MCF 10A (cell line): ENCODE measurements around the gene CPLANE2. TPM values are rescaled to one million over a fixed set of nuclear protein-coding genes. Genes with fewer than 3 reads are reported as not detected.

Experiments used
- BruUV-seq: library from RNA; stranded (reverse); fragments of 400-500 nt; replicated peaks from 2 replicates; lab custom pipeline; 2021; lab: Mats Ljungman, UMichigan
- CTCF ChIA-PET: fragments of 300-600 bp; sonication (Branson Sonifier 250); formaldehyde crosslinking; extraction: SDS; loops from one replicate; lab custom pipeline; 2021; ENCODE audit warnings: antibody characterized with exemption, inconsistent platforms; lab: Yijun Ruan, JAX
- POLR2A ChIA-PET: fragments of 300-600, 350-650 bp; sonication (Branson Sonifier 250); formaldehyde crosslinking; extraction: SDS; loops from one replicate; lab custom pipeline; 2020; ENCODE audit warnings: antibody characterized with exemption, inconsistent platforms; lab: Yijun Ruan, JAX
- DNase-seq: peaks from one replicate; pipeline ENCODE4 v3.0.0-alpha.2; 2018; ENCODE audit not compliant: unreplicated experiment
- H3K27ac Mint-ChIP-seq: one replicate; pipeline ENCODE4 v1.8.0; 2022; ENCODE audit warnings: mild to moderate bottlenecking, low read depth, mixed read lengths; ENCODE audit not compliant: unreplicated experiment
- H3K27me3 Mint-ChIP-seq: one replicate; pipeline ENCODE4 v1.8.0; 2022; ENCODE audit warnings: mixed read lengths; ENCODE audit not compliant: insufficient read depth, unreplicated experiment
- H3K36me3 Mint-ChIP-seq: one replicate; pipeline ENCODE4 v1.8.0; 2022; ENCODE audit warnings: mild to moderate bottlenecking, moderate library complexity, mixed read lengths; ENCODE audit not compliant: insufficient read depth, unreplicated experiment
- H3K4me1 Mint-ChIP-seq: one replicate; pipeline ENCODE4 v1.8.0; 2022; ENCODE audit warnings: mixed read lengths; ENCODE audit not compliant: insufficient read depth, unreplicated experiment
- H3K4me3 Mint-ChIP-seq: one replicate; pipeline ENCODE4 v1.8.0; 2022; ENCODE audit warnings: mild to moderate bottlenecking, moderate library complexity, mixed read lengths; ENCODE audit not compliant: unreplicated experiment
- H3K9me3 Mint-ChIP-seq: one replicate; pipeline ENCODE4 v1.8.0; 2022; ENCODE audit warnings: mixed read lengths; ENCODE audit not compliant: unreplicated experiment
- CTCF ChIP-seq: fragments of 200-600 bp; IDR thresholded peaks from one replicate; pipeline ENCODE4 v1.8.0; 2022; ENCODE audit warnings: antibody characterized with exemption, mild to moderate bottlenecking; ENCODE audit not compliant: unreplicated experiment
- intact Hi-C: fragments of 100-400 bp; cut with micrococcal nuclease; formaldehyde crosslinking; loops from 2 replicates; pipeline ENCODE4 v1.14.1; 2022
- total RNA-seq: library from RNA; stranded (reverse); gene quantifications from 2 replicates; pipeline ENCODE4 v1.2.3, GENCODE V29; 2022

The CPLANE2 gene
- total RNA-seq, 1 experiment from 2014 or later = 8.3 TPM

GRCh38 chr1:16205334-16205671 lies 31.7 kb downstream of the CPLANE2 start:
- CTCF ChIA-PET = interaction anchor here (0.6 to 1.1 kb wide), 3 partner anchors 49 to 196 kb away, joined by 3 read pairs; no protein-coding TSS in a partner anchor
- intact Hi-C loops = no loop called here

GRCh38 chr1:16204634-16205333 lies 32.2 kb downstream of the CPLANE2 start:
- H3K4me3 Mint-ChIP-seq = no peak overlapping the region
- TF ChIP-seq CTCF = no peak
- H3K36me3 Mint-ChIP-seq = peaks cover 10% of the 10 kb centered on the region
- ChIA-PET CTCF (interaction anchor here (0.6 to 1.1 kb wide), 3 partner anchors 12 to 170 kb away, joined by 3 to 4 read pairs (median 3); no protein-coding TSS in a partner anchor), POLR2A (interaction anchor here (0.5 to 1.0 kb wide), 2 partner anchors 31 to 174 kb away, joined by 3 to 4 read pairs; no protein-coding TSS in a partner anchor)
- no peak overlapping the region for H3K27ac Mint-ChIP-seq
- no TSS peak for BruUV-seq
- H3K9me3 Mint-ChIP-seq = no peaks in the 10 kb centered on the region
- no peaks in the 10 kb centered on the region for H3K27me3 Mint-ChIP-seq
- intact Hi-C loops = no loop called here
- DNase-seq = peak; percentile 35
- H3K4me1 Mint-ChIP-seq = peaks cover 6% of the 10 kb centered on the region

More at GRCh38 chr1:16205334-16205671, 31.7 kb downstream of the CPLANE2 start:
- no peak for DNase-seq
- H3K27me3 Mint-ChIP-seq = no peaks in the 10 kb centered on the region
- H3K4me3 Mint-ChIP-seq = no peak overlapping the region
- H3K9me3 Mint-ChIP-seq = no peaks in the 10 kb centered on the region
- H3K4me1 Mint-ChIP-seq = peaks cover 6% of the 10 kb centered on the region
- POLR2A ChIA-PET = interaction anchor here (1.0 kb wide), 1 partner anchor 31 kb away, joined by 3 read pairs; no protein-coding TSS in a partner anchor
- peaks cover 10% of the 10 kb centered on the region for H3K36me3 Mint-ChIP-seq
- no peak overlapping the region for H3K27ac Mint-ChIP-seq
- no peak for TF ChIP-seq CTCF
- BruUV-seq = no TSS peak

- no peak for DNase-seq
- BruUV-seq = no TSS peak
- H3K4me1 Mint-ChIP-seq = peaks cover 6% of the 10 kb centered on the region
- POLR2A ChIA-PET = interaction anchor here (0.5 to 1.0 kb wide), 3 partner anchors 13 to 173 kb away, joined by 3 to 4 read pairs (median 3); no protein-coding TSS in a partner anchor
- no peak overlapping the region for H3K4me3 Mint-ChIP-seq
- CTCF ChIA-PET = interaction anchor here (0.6 to 1.4 kb wide), 3 partner anchors 11 to 123 kb away, joined by 3 to 4 read pairs (median 4); no protein-coding TSS in a partner anchor
- no peaks in the 10 kb centered on the region for H3K27me3 Mint-ChIP-seq
- no peak for TF ChIP-seq CTCF
- no peak overlapping the region for H3K27ac Mint-ChIP-seq
- H3K9me3 Mint-ChIP-seq = no peaks in the 10 kb centered on the region
- peaks cover 10% of the 10 kb centered on the region for H3K36me3 Mint-ChIP-seq
- intact Hi-C loops = no loop called here
Measured at GRCh38 chr1:16204216-16204615, 32.8 kb downstream of the CPLANE2 start.

- Mint-ChIP-seq H3K4me3 (no peak overlapping the region), H3K27ac (no peak overlapping the region), H3K27me3 (no peaks in the 10 kb centered on the region), H3K9me3 (no peaks in the 10 kb centered on the region), H3K36me3 (peaks cover 10% of the 10 kb centered on the region), H3K4me1 (peaks cover 6% of the 10 kb centered on the region)
- ChIA-PET POLR2A (interaction anchor here (1.0 kb wide), 1 partner anchor 14 kb away, joined by 3 read pairs; no protein-coding TSS in a partner anchor), CTCF (interaction anchor here (0.5 to 1.4 kb wide), 5 partner anchors 11 to 122 kb away, joined by 3 to 4 read pairs (median 4); no protein-coding TSS in a partner anchor)
- BruUV-seq = no TSS peak
- no peak for TF ChIP-seq CTCF
- DNase-seq = no peak
- intact Hi-C loops = no loop called here
Measured at GRCh38 chr1:16203550-16203949, 33.4 kb downstream of the CPLANE2 start.
